GM06990 (cell line): Measurements from ENCODE around the gene ACY1.
A peak's percentile ranks its signal among the peaks of the same experiment; 100 is the strongest.

Source experiments
- DNase-seq: peaks from one replicate; pipeline ENCODE4 v3.0.0-alpha.2; 2011; ENCODE audit not compliant: insufficient read length; ENCODE audit errors: extremely low read depth
- H3K27me3 ChIP-seq: replicated peaks from 2 replicates; pipeline ENCODE4 v1.6.0; 2011; ENCODE audit warnings: low read length; ENCODE audit not compliant: control insufficient read depth, insufficient read depth
- H3K36me3 ChIP-seq: 2 replicates; pipeline ENCODE4 v1.5.1; 2011; ENCODE audit warnings: low read length; ENCODE audit not compliant: control insufficient read depth, insufficient read depth
- H3K4me3 ChIP-seq: replicated peaks from 2 replicates; pipeline ENCODE4 v1.5.1; 2011; ENCODE audit warnings: low read depth, mild to moderate bottlenecking, control low read depth, low read length
- CTCF ChIP-seq: IDR thresholded peaks from 2 replicates; pipeline ENCODE4 v1.5.1; 2011; ENCODE audit warnings: low read length, control low read depth, mild to moderate bottlenecking, inconsistent platforms; ENCODE audit not compliant: insufficient read depth, poor library complexity, severe bottlenecking

The ACY1 gene

GRCh38 chr3:51942603-51943450 is 40.5 kb upstream of the ACY1 start:
- no peaks in the 10 kb centered on the region for H3K27me3 ChIP-seq
- peak overlapping the region; percentile 81 for H3K4me3 ChIP-seq
- peak; percentile 65 for DNase-seq
- no peak for TF ChIP-seq CTCF
- H3K36me3 ChIP-seq = peaks cover 16% of the 10 kb centered on the region

GRCh38 chr3:51943451-51944391 is 39.6 kb upstream of the ACY1 start:
- Histone ChIP-seq H3K36me3 (peaks cover 18% of the 10 kb centered on the region), H3K4me3 (peak overlapping the region; percentile 81), H3K27me3 (no peaks in the 10 kb centered on the region)
- no peak for DNase-seq
- no peak for TF ChIP-seq CTCF

- TF ChIP-seq CTCF = no peak
- Histone ChIP-seq H3K36me3 (peaks cover 17% of the 10 kb centered on the region), H3K27me3 (no peaks in the 10 kb centered on the region), H3K4me3 (no peak overlapping the region)
- no peak for DNase-seq
Measured at GRCh38 chr3:51944451-51945021, 38.8 kb upstream of the ACY1 start.

GRCh38 chr3:51945031-51945840 is 38.1 kb upstream of the ACY1 start:
- TF ChIP-seq CTCF = no peak
- H3K27me3 ChIP-seq = no peaks in the 10 kb centered on the region
- H3K36me3 ChIP-seq = peaks cover 17% of the 10 kb centered on the region
- no peak overlapping the region for H3K4me3 ChIP-seq
- no peak for DNase-seq
